ENCODE results near the gene NDUFAF4. TPM values are rescaled to one million over a fixed set of nuclear protein-coding genes. Genes with fewer than 3 reads are reported as not detected.

NDUFAF4 gene
- total and polyA plus RNA-seq, 2 of the 8 experiments (the other 6 are each of a cell fraction or from before 2014, with no cell fraction given), result 21.9 to 84.4 TPM

GRCh38 chr6:96900873-96901272 is 3.2 kb upstream of the NDUFAF4 start (continued):
- TF ChIP-seq CREB1 (IDR thresholded peaks at IDR 0.05) (no peak), POLR2A (IDR thresholded peaks at IDR 0.05; ENCODE audit: control extremely low read depth in 1 of 2, low read depth in 2 of 2, low read length in 2 of 2) (no peak), RXRA (IDR thresholded peaks at IDR 0.05; ENCODE audit: insufficient read depth, low read depth, low read length) (no peak), JUN (IDR thresholded peaks at IDR 0.05; ENCODE audit: low read depth, low read length) (no peak), TCF12 (IDR thresholded peaks at IDR 0.05; ENCODE audit: low read depth, low read length) (no peak), KDM1A (IDR thresholded peaks at IDR 0.05; ENCODE audit: borderline replicate concordance, low read length) (no peak)

Measured in H1 (cell line).